Measurements from ENCODE around the gene CASK. TPM values are rescaled to one million over a fixed set of nuclear protein-coding genes. Genes with fewer than 3 reads are reported as not detected.

CASK gene
- polyA plus RNA-seq, 4 donors, result 40.6 to 58.6 (median 48.9) TPM

DNA sequence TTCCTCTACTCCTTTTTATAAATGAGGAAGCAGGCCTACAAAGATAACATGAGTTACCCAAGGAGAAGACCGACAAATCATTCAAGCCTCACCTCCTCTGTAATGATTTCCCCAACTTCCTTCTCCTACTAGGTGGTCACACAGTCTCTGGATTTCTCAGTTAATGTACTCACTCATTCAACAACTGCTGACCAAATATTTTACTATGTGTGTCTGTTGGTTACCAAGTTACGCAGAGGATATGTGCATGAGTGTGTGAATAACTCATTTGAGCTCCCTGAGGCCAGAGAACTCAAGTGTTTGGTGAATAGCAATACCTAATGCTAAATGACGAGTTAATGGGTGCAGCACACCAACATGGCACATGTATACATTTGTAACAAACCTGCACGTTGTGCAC lies 10.4 kb downstream of the CASK start:
- DNase-seq (ENCODE audit: low read depth in 4 of 4, low spot score in 3 of 4), result no peak

GRCh38 chrX:41909068-41909467 lies 14.3 kb downstream of the CASK start:
- no peak for DNase-seq (ENCODE audit: low read depth in 4 of 4, low spot score in 3 of 4)

GRCh38 chrX:41906515-41907187 lies 16.7 kb downstream of the CASK start:
- DNase-seq (ENCODE audit: low read depth in 4 of 4, low spot score in 3 of 4), result no peak

DNA sequence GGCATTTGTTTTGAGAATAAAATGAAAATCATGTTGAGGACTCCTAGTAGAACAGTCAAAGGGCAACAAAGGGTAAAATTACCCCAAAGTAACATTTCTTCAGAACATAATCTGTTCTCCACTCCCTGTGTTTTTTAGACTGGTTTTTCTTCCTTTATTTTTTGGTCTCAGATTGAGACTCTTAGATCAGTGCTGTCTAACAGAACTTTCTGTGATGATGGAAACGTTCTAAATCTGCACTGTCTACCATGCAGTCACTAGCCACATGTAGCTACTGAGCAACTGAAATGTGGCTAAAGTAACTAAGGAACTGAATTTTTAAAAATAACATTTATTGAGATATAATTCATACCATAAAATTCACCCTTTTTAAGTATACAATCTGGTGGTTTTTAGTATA lies 19.8 kb downstream of the CASK start:
- no peak for DNase-seq (ENCODE audit: low read depth in 4 of 4, low spot score in 3 of 4)

- DNase-seq (ENCODE audit: low read depth in 4 of 4, low spot score in 3 of 4), result no peak
Measured at GRCh38 chrX:41900321-41900720, 23.0 kb downstream of the CASK start.

DNA sequence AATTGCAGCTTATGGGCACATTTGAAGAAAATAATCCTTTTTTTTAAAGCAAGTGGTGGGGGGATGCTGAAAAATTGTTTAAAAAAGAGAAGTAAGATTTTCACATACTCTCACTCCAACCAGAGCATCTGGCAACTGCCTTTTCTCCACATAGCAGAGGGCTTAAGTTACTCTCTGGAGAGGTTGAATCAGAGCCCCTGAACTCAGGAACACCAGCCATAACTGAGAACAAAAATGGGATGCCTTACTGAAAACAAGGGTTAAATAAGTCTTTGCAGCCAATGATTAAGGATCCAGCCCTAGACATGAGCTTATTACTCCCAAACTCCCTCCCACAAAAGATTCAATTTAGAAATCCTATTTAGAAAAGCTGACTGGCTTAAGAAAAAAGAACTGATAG lies 27.5 kb downstream of the CASK start:
- DNase-seq (ENCODE audit: low read depth in 4 of 4, low spot score in 3 of 4), result no peak

- no peak for DNase-seq (ENCODE audit: low read depth in 4 of 4, low spot score in 3 of 4)
Measured at GRCh38 chrX:41890026-41890423, 33.3 kb downstream of the CASK start.

GRCh38 chrX:41889317-41890025 lies 33.9 kb downstream of the CASK start:
- DNase-seq (ENCODE audit: low read depth in 4 of 4, low spot score in 3 of 4), result no peak

- no peak for DNase-seq (ENCODE audit: low read depth in 4 of 4, low spot score in 3 of 4)
Measured at GRCh38 chrX:41887691-41888090, 35.7 kb downstream of the CASK start.

DNA sequence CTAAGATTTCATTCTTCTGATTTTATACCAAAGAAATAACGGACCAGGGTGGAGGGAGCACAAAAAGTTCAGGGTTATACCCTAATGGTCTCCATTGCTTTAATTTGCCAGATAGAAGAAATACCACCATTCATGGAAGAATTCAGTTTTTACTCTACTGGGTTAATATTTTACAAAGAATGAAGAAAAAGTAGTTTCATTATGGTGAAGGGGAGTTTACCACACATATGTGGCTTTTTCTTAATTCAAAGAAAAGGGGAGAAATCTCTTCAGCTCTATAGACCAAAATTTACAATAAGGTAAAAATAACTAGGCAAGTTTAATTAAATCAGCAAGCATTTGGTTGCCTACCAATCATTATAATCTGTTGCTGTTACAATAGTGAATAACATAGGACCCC lies 37.6 kb downstream of the CASK start:
- DNase-seq (ENCODE audit: low read depth in 4 of 4, low spot score in 3 of 4), result no peak

GRCh38 chrX:41881166-41881565 lies 42.2 kb downstream of the CASK start:
- no peak for DNase-seq (ENCODE audit: low read depth in 4 of 4, low spot score in 3 of 4)

DNA sequence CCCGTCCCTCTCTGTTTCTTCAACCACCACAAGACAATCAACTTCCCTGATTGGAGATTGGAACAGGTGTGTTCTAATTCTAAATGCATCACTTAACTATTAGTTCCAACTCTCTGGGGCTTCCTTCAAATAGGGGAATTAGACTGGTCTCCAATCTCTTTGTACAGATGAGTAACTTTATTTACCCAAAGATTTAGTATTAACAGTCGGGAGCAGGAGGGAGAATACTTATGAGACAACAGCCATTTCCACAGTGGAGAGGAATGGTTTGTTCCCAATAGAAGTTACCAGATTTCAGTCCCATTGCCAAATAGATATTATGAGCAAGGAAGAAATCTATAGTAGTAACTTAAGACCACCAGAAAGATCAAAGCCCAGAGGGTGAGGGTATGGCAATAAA lies 46.2 kb downstream of the CASK start:
- DNase-seq (ENCODE audit: low read depth in 4 of 4, low spot score in 3 of 4), result no peak

- no peak for DNase-seq (ENCODE audit: low read depth in 4 of 4, low spot score in 3 of 4)
Measured at GRCh38 chrX:41875142-41875541, 48.2 kb downstream of the CASK start.

- no peak for DNase-seq (ENCODE audit: low read depth in 4 of 4, low spot score in 3 of 4)
Measured at GRCh38 chrX:41870719-41871151, 52.6 kb downstream of the CASK start.

DNA sequence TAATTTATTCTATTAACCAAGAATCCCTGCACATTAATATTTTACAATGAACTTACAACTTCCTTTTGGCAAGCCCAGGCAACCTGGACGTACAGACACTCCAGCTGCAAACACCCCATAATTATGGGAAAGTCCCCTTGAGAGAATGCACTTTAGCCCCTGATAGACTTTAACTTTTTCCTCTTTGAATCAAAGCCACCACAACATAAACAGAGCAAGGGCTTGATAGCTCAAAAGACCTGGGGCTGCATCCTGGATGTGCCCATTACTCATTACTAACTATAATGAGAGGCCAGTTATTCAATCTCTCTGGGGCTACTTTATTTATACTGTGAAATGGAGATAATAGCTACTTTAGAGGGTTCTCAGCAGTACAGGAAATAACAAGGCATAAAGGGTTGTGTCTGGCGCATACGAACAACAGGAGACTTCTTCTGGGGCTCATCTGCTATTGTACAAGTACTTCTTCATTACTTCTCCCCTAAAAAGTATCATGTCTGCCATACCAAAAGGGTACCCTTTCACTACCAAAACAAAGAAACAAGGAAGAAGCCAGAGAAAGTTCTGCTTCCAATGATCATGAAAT lies 54.9 kb downstream of the CASK start:
- DNase-seq (ENCODE audit: low read depth in 4 of 4, low spot score in 3 of 4), result no peak

DNA sequence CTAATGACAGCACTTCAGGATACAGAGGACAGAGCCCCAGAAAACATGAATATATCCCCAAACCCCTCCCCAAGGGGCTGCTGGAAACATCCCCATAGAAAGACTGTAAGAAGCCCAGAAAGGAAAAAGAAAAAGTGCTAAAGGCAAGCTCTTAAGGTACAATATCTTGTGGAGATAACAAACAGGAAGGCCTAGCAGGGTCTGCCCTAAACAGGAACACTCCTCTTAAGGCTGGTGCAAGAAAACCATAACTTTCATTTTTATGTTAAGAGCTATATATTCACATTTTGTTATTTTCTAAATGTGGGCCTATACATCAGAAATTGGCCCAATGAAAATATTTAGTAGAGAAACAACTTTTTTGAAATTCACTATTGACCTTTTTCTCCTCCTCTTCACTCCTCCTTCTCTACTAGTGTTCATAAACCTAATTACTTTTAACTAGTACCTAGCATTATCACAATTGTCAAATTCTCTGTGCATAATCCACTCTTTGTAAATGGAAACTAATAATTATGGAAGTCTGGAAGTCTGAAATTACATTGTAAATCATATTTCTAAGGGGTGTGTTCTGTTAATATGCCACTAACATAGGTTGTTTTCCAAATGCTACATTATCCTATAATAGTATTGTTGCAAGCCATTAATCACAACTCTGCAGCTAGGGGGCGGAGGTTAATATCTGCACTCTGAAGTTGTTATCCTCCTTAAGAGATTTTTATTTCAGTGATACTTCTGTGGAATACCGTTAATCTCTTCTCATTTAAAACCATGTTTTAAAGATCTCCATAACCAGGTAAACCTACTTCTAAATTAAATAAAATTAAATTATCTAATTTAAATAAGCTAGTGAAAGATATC lies 59.8 kb downstream of the CASK start:
- DNase-seq (ENCODE audit: low read depth in 4 of 4, low spot score in 3 of 4), result no peak

GRCh38 chrX:41862562-41863184 lies 60.7 kb downstream of the CASK start:
- DNase-seq (ENCODE audit: low read depth in 4 of 4, low spot score in 3 of 4), result no peak

- no peak for DNase-seq (ENCODE audit: low read depth in 4 of 4, low spot score in 3 of 4)
Measured at GRCh38 chrX:41858161-41858775, 65.1 kb downstream of the CASK start.

DNA sequence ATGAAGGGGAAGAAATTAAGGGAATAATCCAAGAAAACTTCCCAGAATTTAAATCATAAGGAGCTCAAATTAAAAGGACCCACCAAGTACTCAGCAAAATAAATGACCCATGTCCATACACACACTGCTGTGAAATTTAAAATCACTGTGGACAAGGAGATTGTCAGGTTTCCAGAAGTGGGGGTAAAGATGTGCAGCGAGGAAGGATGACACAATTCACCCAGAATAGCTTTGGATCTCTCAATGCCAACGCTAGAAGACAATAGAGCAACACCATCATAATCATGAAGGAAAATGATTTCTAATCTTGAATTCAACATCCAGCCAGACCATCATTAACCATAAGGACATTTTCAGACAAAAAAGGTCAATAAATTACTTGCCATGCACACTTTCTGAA lies 65.7 kb downstream of the CASK start:
- no peak for DNase-seq (ENCODE audit: low read depth in 4 of 4, low spot score in 3 of 4)

DNA sequence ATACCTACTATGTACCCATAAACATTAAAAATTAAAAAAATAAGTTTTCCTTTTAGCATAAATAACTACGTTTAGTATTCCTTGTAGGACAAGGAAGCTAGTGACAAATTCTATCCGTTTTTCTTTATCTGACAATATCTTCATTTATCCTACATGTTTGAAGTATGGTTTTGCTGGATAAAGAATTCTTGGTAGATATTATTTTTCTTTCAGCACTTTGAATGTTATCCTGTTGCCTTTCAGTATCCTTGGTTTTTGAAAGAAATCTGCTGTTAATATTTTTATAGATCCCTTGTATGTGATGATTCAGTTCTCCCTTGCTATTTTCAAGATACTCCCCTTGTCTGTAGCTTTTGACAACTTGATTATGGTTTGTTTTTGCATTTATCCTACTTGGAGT lies 76.6 kb downstream of the CASK start:
- no peak for DNase-seq (ENCODE audit: low read depth in 4 of 4, low spot score in 3 of 4)

Measured in left renal pelvis (tissue), 4 donors.